HFF-Myc (cell line): ENCODE data around the gene CTRB1.
A peak's percentile ranks its signal among the peaks of the same experiment; 100 is the strongest.

Experiments
- DNase-seq: peaks from one replicate; pipeline ENCODE4 v3.0.0-alpha.2; 2011; ENCODE audit warnings: low read depth; ENCODE audit errors: extremely low read depth
- H3K4me3 ChIP-seq: replicated peaks from 2 replicates; pipeline ENCODE4 v1.5.1; 2011; ENCODE audit warnings: low read depth, mild to moderate bottlenecking, control low read depth, low read length
- CTCF ChIP-seq: IDR thresholded peaks from 2 replicates; pipeline ENCODE4 v1.5.1; 2012; ENCODE audit warnings: mild to moderate bottlenecking, low read depth, low read length, control low read depth; ENCODE audit errors: missing control alignments

The CTRB1 gene

DNA sequence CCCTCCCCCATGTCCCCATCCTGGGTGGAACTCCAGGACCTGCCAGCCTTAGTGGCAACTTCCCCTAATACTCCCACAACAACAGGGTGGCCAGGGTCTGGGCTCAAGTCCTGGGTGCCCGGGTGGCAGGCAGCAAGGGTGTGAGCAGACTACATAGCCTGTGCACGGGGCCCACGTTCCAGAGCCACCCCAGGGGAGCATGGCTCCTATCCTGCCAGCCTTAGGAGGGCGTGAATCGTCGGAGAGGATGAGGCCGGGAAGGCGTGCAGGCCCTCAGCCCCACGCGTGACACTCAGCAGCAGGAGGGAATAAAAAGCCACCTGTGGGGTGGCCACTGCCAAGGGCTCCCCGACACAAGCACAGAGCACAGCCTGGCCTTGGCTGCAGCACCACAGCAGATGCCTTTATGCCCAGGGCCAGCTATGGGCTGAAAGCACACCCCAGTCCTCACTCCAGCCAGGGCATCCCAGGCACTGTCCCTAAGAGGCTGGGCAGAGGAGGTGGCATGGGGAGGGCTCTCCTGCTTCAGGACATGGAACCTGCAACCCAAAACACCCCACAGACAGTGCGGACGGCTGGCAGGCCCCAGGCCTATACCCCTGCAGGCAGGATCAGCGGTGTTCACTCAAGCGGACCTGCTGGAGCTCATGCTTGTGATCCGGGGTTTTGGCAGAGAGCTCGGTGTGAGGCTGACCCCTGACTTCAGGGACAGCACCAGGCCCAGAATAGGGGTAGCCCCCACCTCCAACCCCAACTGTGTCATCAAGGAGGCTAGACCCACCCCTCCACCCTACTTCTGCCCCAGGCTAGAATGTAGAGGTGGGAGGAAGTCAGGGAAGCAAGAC lies 30.0 kb downstream of the CTRB1 start:
- peak overlapping the region; percentile 82 for H3K4me3 ChIP-seq
- DNase-seq = no peak
- TF ChIP-seq CTCF = no peak

GRCh38 chr16:75249441-75249840 lies 30.7 kb downstream of the CTRB1 start:
- TF ChIP-seq CTCF = no peak
- H3K4me3 ChIP-seq = peak overlapping the region; percentile 82
- no peak for DNase-seq

DNA sequence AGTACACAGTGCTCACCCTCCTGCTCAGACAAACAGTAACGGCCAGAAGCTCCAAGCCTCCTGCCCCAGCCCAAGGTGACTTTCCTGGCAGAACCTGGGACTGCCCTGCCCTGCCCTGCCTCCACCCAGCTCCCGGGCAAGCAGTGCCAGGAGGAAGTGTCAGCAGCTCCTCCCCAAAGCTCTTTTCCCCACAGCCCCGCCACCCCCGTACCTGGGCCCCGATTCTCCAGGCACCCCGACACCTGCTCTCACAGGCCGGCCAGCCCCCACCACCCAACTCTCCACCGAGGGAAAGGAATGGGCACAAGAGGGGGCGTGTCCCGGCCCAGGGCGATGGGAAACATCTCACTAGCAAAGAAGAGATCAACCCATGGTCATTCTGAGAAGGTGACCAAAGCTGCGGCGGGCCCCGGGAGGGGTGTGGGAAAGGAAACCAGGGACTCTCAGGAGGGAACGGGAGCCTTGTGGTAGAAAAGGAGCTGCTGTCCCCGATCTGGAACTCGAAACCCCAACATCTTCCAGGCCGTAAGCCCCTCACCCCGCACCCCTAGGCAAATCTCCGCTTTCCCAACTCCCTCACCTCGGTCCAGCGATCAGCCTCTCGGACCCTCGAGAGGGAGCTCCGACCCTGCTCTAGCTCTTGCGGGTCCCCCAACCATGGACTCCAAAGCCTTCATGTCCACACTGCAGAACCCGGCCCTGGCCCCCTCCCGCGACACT lies 31.5 kb downstream of the CTRB1 start:
- TF ChIP-seq CTCF = no peak
- no peak for DNase-seq
- H3K4me3 ChIP-seq = peak overlapping the region; percentile 82

GRCh38 chr16:75250809-75251279 lies 32.1 kb downstream of the CTRB1 start:
- DNase-seq = no peak

DNA sequence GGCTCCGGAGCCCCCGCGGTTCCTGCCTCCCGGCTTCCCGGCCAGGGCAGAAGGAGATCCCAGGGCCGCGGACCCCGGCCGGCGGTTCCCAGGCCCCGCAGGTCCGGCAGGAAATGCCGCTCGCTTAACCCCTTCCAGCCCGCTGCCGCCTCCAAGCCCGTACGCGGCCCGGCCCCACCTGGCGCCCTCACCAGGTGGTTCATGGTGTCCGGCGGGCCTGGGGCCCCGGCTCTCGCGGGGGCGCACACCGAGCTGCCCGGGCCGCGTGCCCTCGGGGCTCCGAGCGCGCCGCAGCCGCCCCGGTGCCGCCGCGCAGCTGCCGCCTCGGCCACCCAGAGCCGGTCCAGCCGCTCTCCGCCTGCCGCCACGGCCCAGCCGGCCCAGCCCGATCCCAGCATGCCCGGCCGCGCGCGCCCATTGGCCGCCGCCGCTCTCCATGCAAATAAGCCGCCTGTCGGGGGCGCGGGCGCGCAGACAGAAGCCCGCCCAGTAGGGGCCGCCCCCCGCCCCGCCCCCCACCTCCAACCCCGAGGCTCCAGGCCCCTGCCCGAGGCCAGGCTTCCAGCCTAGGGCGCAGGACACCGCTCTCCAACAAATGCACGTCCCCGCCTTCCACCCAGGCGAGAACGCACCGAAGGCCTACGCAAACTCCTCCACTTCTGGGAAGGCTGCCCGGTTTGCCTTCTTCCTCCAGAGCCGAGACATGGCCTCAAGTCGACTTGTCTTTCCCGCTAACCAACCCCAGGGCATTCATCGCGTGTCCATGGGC lies 32.7 kb downstream of the CTRB1 start, which contains the start of gene BCAR1:
BCAR1 (minus strand) TSS at position 345 of the 769 bp plus-strand sequence; CDS start at position 203, 142 bp downstream.
- TF ChIP-seq CTCF = no peak
- DNase-seq = peak; percentile 79
- H3K4me3 ChIP-seq = peak within 1 kb of the TSS; percentile 82

More at GRCh38 chr16:75250809-75251279, 32.1 kb downstream of the CTRB1 start:
- peak overlapping the region; percentile 82 for H3K4me3 ChIP-seq
- no peak for TF ChIP-seq CTCF
